Measurements from ENCODE around the gene MESP1. TPM values are rescaled to one million over a fixed set of nuclear protein-coding genes. Genes with fewer than 3 reads are reported as not detected.

Gene MESP1
- total and polyA plus RNA-seq, 10 of the 15 experiments (the other 5 are each of a cell fraction or from before 2014, with no cell fraction given) = 0.04 to 1.1 (median 0.57) TPM; not detected in 2

DNA sequence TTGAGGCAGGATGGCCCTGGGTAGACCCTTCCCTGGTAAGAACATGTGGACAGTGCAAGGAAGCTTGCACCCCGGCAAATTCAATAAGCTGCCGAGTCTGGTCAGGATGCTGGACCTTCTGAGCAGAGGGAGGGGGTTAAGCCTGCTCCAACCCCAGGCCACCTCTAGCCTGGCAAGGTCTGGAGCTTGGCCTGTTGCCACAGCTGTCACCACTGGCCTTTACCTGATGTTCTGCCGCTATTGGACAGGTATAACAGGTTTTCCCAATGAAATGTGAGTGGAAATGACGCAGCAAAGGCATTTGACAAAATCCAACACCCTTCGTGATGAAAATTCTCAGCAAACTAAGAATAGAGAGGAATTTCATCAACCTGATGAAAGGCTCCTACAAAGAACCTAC lies 699 bp upstream of the MESP1 start (continued):
- TF ChIP-seq ZBED1 (IDR thresholded peaks at IDR 0.05; ENCODE audit: borderline replicate concordance) (no peak), TARDBP (IDR thresholded peaks at IDR 0.05; ENCODE audit: borderline replicate concordance) (no peak), MTA2 (IDR thresholded peaks at IDR 0.05; ENCODE audit: low read depth) (no peak), KDM1A (IDR thresholded peaks at IDR 0.05; ENCODE audit: borderline replicate concordance) (no peak), RBBP5 (conservative IDR thresholded peaks at IDR 0.05) (no peak), CBX5 (IDR thresholded peaks at IDR 0.05; ENCODE audit: low read depth) (no peak), NR2F1 (conservative IDR thresholded peaks at IDR 0.05) (no peak)
- TF ChIP-seq, protein P1, sequence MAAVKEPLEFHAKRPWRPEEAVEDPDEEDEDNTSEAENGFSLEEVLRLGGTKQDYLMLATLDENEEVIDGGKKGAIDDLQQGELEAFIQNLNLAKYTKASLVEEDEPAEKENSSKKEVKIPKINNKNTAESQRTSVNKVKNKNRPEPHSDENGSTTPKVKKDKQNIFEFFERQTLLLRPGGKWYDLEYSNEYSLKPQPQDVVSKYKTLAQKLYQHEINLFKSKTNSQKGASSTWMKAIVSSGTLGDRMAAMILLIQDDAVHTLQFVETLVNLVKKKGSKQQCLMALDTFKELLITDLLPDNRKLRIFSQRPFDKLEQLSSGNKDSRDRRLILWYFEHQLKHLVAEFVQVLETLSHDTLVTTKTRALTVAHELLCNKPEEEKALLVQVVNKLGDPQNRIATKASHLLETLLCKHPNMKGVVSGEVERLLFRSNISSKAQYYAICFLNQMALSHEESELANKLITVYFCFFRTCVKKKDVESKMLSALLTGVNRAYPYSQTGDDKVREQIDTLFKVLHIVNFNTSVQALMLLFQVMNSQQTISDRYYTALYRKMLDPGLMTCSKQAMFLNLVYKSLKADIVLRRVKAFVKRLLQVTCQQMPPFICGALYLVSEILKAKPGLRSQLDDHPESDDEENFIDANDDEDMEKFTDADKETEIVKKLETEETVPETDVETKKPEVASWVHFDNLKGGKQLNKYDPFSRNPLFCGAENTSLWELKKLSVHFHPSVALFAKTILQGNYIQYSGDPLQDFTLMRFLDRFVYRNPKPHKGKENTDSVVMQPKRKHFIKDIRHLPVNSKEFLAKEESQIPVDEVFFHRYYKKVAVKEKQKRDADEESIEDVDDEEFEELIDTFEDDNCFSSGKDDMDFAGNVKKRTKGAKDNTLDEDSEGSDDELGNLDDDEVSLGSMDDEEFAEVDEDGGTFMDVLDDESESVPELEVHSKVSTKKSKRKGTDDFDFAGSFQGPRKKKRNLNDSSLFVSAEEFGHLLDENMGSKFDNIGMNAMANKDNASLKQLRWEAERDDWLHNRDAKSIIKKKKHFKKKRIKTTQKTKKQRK (IDR thresholded peaks at IDR 0.05; ENCODE audit: low read depth, low read length) = no peak

- H3K9me3 ChIP-seq (replicated peaks; ENCODE audit: control insufficient read depth, insufficient read depth, low read length) = no peaks in the 10 kb centered on the region
- peak overlapping the region; percentile 90 for H3K4me2 ChIP-seq (ENCODE audit: control insufficient read depth, insufficient read depth)
- peak overlapping the region; percentile 86 for H2AFZ ChIP-seq (ENCODE audit: control insufficient read depth, low read depth, low read length)
- POLR2A ChIA-PET = interaction anchor here (1.0 kb wide), 1 partner anchor 10 kb away, joined by 6 read pairs; no protein-coding TSS in a partner anchor
- ATAC-seq = peak; percentile 3; the same call in 2 of the 3 replicates
- H4K20me1 ChIP-seq (ENCODE audit: control insufficient read depth, insufficient read depth) = no peaks in the 10 kb centered on the region
- CTCF ChIA-PET = interaction anchor here (1.0 to 4.2 kb wide), 6 partner anchors 10 to 125 kb away, joined by 3 to 32 read pairs (median 8); no protein-coding TSS in a partner anchor
- 14% methylated on average over 26 of the region's 41 CpGs for WGBS (ENCODE audit: insufficient coverage, insufficient replicate concordance, low lambda C conversion rate, missing lambda C conversion rate)
- no peak for FAIRE-seq
- peaks cover 0 to 4% of the 10 kb centered on the region in 2 experiments; a peak in 2 of 4 replicates for H3K27me3 ChIP-seq (replicated peaks in 1 of 2; ENCODE audit: control insufficient read depth in 2 of 2, insufficient read depth in 2 of 2, low read length in 1 of 2)
- no peak overlapping the region for H3K27ac ChIP-seq (ENCODE audit: control insufficient read depth, insufficient read depth)
- H3K4me1 ChIP-seq (ENCODE audit: control insufficient read depth, insufficient read depth, low read length) = peaks cover 9% of the 10 kb centered on the region
- BruUV-seq (replicated peaks) = no TSS peak
- peak overlapping the region; percentile 56; the same call in 1 of the 2 replicates for H3K9ac ChIP-seq (ENCODE audit: control insufficient read depth, insufficient read depth, low read length)
- intact Hi-C loops (cut with micrococcal nuclease; ENCODE audit: unreplicated experiment) = loop anchor here (10.0 kb wide), 1 partner anchor 75 kb away; no protein-coding TSS in a partner anchor
- RAD21 ChIA-PET (ENCODE audit: unreplicated experiment) = interaction anchor here (0.9 kb wide), 1 partner anchor 26 kb away, joined by 3 read pairs; the partner anchor contains the start of gene MESP2
- SMC1A ChIA-PET (ENCODE audit: uncharacterized antibody, unreplicated experiment) = interaction anchor here (0.6 kb wide), 1 partner anchor 176 kb away, joined by 3 read pairs; no protein-coding TSS in a partner anchor
- in situ Hi-C loops (cut with MboI) = loop anchor here (10.0 kb wide), 1 partner anchor 345 kb away; no protein-coding TSS in a partner anchor
- no peaks in the 10 kb centered on the region for H3K36me3 ChIP-seq (ENCODE audit: control insufficient read depth in 2 of 2, insufficient read depth in 2 of 2, low read length in 1 of 2)
- H3K79me2 ChIP-seq (ENCODE audit: control insufficient read depth, insufficient read depth, low read length) = no peaks in the 10 kb centered on the region
- peak overlapping the region; percentile 65 for H3K4me3 ChIP-seq
- no peak for DNase-seq (ENCODE audit: low read depth, low spot score)
- TF ChIP-seq EED (IDR thresholded peaks at IDR 0.05; ENCODE audit: low read depth) (no peak), PAX5 (IDR thresholded peaks at IDR 0.05; ENCODE audit: borderline replicate concordance, low read depth, low read length) (no peak), MEF2A (IDR thresholded peaks at IDR 0.05; ENCODE audit: insufficient read depth, low read depth, low read length) (no peak), MYC (IDR thresholded peaks at IDR 0.05; ENCODE audit: insufficient read depth, insufficient read length, insufficient replicate concordance, low read length, severe bottlenecking) (no peak), NR2C1 (IDR thresholded peaks at IDR 0.05) (no peak), SREBF1 (IDR thresholded peaks at IDR 0.05; ENCODE audit: low read length) (no peak), SMAD1 (IDR thresholded peaks at IDR 0.05; ENCODE audit: low read depth, partially characterized antibody) (no peak), CHD2 (IDR thresholded peaks at IDR 0.05; ENCODE audit: borderline replicate concordance, low read depth, low read length) (no peak), MXI1 (IDR thresholded peaks at IDR 0.05; ENCODE audit: low read depth, low read length) (no peak), BCL11A (IDR thresholded peaks at IDR 0.05; ENCODE audit: low read depth, low read length) (no peak), NR2C2 (IDR thresholded peaks at IDR 0.05; ENCODE audit: borderline replicate concordance, control insufficient read depth, insufficient read length, low read depth) (no peak)
- TF ChIP-seq, protein P2, sequence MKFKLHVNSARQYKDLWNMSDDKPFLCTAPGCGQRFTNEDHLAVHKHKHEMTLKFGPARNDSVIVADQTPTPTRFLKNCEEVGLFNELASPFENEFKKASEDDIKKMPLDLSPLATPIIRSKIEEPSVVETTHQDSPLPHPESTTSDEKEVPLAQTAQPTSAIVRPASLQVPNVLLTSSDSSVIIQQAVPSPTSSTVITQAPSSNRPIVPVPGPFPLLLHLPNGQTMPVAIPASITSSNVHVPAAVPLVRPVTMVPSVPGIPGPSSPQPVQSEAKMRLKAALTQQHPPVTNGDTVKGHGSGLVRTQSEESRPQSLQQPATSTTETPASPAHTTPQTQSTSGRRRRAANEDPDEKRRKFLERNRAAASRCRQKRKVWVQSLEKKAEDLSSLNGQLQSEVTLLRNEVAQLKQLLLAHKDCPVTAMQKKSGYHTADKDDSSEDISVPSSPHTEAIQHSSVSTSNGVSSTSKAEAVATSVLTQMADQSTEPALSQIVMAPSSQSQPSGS (IDR thresholded peaks at IDR 0.05; ENCODE audit: low read length) = no peak
These were observed 994 bp downstream of the MESP1 start for GRCh38 chr15:89749951-89750559.

All from GM12878 (cell line).